Measurements from ENCODE around the gene NCOA7. TPM values are rescaled to one million over a fixed set of nuclear protein-coding genes. Genes with fewer than 3 reads are reported as not detected.

The NCOA7 gene
- total RNA-seq, 1 donor = 34.0 TPM

DNA sequence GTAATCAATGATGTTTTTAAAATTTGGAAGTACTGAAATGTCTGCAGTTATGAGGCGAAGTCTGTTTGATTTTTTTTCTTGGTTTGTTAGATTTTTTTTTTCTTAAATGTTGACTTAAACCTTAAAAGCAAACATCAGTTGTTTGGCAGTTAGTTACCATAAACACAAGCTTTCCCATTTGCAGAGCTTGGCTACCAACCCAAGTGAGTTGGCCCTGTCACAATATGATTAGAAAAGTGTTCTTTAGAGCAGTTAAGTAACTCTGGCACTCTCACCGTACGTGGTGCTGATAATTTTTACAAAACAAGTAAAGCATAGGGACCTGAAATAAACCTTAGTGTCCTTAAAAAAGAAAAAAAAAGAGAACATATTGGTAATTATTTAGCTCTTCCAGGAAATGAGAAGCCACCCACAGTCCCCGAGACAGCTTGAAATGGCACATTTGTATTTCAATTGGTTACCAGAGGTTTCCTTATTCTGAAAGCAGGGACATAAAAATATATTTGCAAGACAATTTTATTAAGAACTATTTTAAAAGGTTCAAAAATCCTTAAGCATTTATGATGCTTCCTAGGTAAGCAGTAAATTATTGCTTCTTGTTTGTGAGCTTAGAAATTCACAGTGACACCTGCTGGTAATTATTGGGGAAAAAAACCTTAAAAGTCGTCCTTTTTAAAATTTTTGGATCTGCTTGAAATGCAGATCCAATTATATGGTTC, 37.4 kb upstream of the NCOA7 start:
- no peaks in the 10 kb centered on the region for H3K9me3 ChIP-seq (ENCODE audit: low read depth, low read length)
- H3K27me3 ChIP-seq (ENCODE audit: insufficient read depth, low read length) = peaks cover 77% of the 10 kb centered on the region
- H3K36me3 ChIP-seq (ENCODE audit: insufficient read depth, low read length) = no peaks in the 10 kb centered on the region
- no peak overlapping the region for H3K27ac ChIP-seq (ENCODE audit: low read depth, low read length)
- no peak overlapping the region for H2AFZ ChIP-seq (ENCODE audit: low read length)
- no peaks in the 10 kb centered on the region for H3K79me2 ChIP-seq (ENCODE audit: insufficient read depth, low read length)
- H3K4me1 ChIP-seq (ENCODE audit: insufficient read depth, low read length) = peaks cover 8% of the 10 kb centered on the region
- TF ChIP-seq, protein P1, sequence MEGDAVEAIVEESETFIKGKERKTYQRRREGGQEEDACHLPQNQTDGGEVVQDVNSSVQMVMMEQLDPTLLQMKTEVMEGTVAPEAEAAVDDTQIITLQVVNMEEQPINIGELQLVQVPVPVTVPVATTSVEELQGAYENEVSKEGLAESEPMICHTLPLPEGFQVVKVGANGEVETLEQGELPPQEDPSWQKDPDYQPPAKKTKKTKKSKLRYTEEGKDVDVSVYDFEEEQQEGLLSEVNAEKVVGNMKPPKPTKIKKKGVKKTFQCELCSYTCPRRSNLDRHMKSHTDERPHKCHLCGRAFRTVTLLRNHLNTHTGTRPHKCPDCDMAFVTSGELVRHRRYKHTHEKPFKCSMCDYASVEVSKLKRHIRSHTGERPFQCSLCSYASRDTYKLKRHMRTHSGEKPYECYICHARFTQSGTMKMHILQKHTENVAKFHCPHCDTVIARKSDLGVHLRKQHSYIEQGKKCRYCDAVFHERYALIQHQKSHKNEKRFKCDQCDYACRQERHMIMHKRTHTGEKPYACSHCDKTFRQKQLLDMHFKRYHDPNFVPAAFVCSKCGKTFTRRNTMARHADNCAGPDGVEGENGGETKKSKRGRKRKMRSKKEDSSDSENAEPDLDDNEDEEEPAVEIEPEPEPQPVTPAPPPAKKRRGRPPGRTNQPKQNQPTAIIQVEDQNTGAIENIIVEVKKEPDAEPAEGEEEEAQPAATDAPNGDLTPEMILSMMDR (IDR thresholded peaks at IDR 0.05; ENCODE audit: extremely low read depth, low read depth, low read length) = peak; percentile 46
- DNase-seq (ENCODE audit: insufficient read length, low spot score, missing footprints) = no peak
- H3K4me3 ChIP-seq (ENCODE audit: insufficient read depth, low read length) = no peak overlapping the region
- no peak overlapping the region for H3K4me2 ChIP-seq (ENCODE audit: insufficient read depth, low read length)
- no peaks in the 10 kb centered on the region for H4K20me1 ChIP-seq (ENCODE audit: insufficient read depth, low read length)

DNA sequence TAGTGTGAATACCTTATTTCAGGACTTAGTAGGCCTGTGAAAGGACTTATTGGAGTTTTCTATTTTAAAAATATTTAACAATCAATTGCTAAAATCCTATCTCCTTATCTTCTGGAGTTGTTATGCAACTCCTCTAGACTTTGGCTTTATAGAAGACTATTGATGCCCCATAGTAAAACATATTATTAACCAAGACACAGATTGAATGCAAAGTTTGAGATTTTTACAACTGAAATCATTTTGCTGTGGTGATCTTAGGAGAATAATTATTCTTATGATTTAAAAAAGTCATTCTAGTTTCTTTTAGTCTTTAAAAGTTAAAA, 36.9 kb upstream of the NCOA7 start:
- no peaks in the 10 kb centered on the region for H3K79me2 ChIP-seq (ENCODE audit: insufficient read depth, low read length)
- TF ChIP-seq, protein P1 (IDR thresholded peaks at IDR 0.05; ENCODE audit: extremely low read depth, low read depth, low read length) = no peak
- no peaks in the 10 kb centered on the region for H3K36me3 ChIP-seq (ENCODE audit: insufficient read depth, low read length)
- H3K27me3 ChIP-seq (ENCODE audit: insufficient read depth, low read length) = peaks cover 72% of the 10 kb centered on the region
- peaks cover 2% of the 10 kb centered on the region for H3K4me1 ChIP-seq (ENCODE audit: insufficient read depth, low read length)
- no peak overlapping the region for H3K27ac ChIP-seq (ENCODE audit: low read depth, low read length)
- H3K9me3 ChIP-seq (ENCODE audit: low read depth, low read length) = no peaks in the 10 kb centered on the region
- no peak for DNase-seq (ENCODE audit: insufficient read length, low spot score, missing footprints)
- H4K20me1 ChIP-seq (ENCODE audit: insufficient read depth, low read length) = no peaks in the 10 kb centered on the region
- no peak overlapping the region for H3K4me2 ChIP-seq (ENCODE audit: insufficient read depth, low read length)
- no peak overlapping the region for H2AFZ ChIP-seq (ENCODE audit: low read length)
- no peak overlapping the region for H3K4me3 ChIP-seq (ENCODE audit: insufficient read depth, low read length)

DNA sequence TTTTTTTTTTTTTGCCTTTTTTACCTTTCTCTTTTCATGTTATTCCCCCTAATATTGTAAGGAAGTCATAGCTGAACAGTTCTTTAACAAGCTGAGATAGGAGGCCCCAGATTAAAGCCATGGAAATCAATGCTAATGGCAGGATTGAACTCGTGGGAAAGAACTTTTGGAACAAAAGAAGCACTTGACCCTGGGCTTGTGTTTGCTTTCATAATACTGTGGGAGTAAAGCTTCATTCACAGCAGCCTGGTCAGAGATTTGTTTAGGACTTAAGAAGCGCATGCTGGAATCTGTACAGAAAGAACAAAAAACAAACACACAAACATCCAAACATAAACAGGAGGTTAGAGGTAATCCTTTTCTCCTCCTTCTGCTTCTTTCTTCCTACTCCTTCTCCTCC, 36.2 kb upstream of the NCOA7 start:
- Histone ChIP-seq H3K36me3 (ENCODE audit: insufficient read depth, low read length) (no peaks in the 10 kb centered on the region), H3K4me1 (ENCODE audit: insufficient read depth, low read length) (no peaks in the 10 kb centered on the region), H4K20me1 (ENCODE audit: insufficient read depth, low read length) (no peaks in the 10 kb centered on the region), H3K27me3 (ENCODE audit: insufficient read depth, low read length) (peaks cover 70% of the 10 kb centered on the region), H3K4me2 (ENCODE audit: insufficient read depth, low read length) (no peak overlapping the region), H3K9me3 (ENCODE audit: low read depth, low read length) (no peaks in the 10 kb centered on the region), H3K79me2 (ENCODE audit: insufficient read depth, low read length) (no peaks in the 10 kb centered on the region), H3K4me3 (ENCODE audit: insufficient read depth, low read length) (no peak overlapping the region), H3K27ac (ENCODE audit: low read depth, low read length) (no peak overlapping the region), H2AFZ (ENCODE audit: low read length) (no peak overlapping the region)
- no peak for DNase-seq (ENCODE audit: insufficient read length, low spot score, missing footprints)
- TF ChIP-seq, protein P1 (IDR thresholded peaks at IDR 0.05; ENCODE audit: extremely low read depth, low read depth, low read length) = no peak

DNA sequence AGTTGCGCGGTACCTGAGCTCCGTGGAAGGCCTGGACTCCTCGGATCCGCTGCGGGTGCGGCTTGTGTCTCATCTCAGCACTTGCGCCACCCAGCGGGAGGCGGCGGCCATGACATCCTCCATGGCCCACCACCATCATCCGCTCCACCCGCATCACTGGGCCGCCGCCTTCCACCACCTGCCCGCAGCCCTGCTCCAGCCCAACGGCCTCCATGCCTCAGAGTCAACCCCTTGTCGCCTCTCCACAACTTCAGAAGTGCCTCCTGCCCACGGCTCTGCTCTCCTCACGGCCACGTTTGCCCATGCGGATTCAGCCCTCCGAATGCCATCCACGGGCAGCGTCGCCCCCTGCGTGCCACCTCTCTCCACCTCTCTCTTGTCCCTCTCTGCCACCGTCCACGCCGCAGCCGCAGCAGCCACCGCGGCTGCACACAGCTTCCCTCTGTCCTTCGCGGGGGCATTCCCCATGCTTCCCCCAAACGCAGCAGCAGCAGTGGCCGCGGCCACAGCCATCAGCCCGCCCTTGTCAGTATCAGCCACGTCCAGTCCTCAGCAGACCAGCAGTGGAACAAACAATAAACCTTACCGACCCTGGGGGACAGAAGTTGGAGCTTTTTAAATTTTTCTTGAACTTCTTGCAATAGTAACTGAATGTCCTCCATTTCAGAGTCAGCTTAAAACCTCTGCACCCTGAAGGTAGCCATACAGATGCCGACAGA, 31.4 kb upstream of the NCOA7 start:
- Histone ChIP-seq H3K27ac (ENCODE audit: low read depth, low read length) (no peak overlapping the region), H3K4me1 (ENCODE audit: insufficient read depth, low read length) (no peaks in the 10 kb centered on the region), H3K36me3 (ENCODE audit: insufficient read depth, low read length) (no peaks in the 10 kb centered on the region), H3K27me3 (ENCODE audit: insufficient read depth, low read length) (peaks cover 43% of the 10 kb centered on the region), H3K4me2 (ENCODE audit: insufficient read depth, low read length) (no peak overlapping the region), H3K79me2 (ENCODE audit: insufficient read depth, low read length) (no peaks in the 10 kb centered on the region), H4K20me1 (ENCODE audit: insufficient read depth, low read length) (no peaks in the 10 kb centered on the region), H3K4me3 (ENCODE audit: insufficient read depth, low read length) (no peak overlapping the region), H3K9me3 (ENCODE audit: low read depth, low read length) (no peaks in the 10 kb centered on the region), H2AFZ (ENCODE audit: low read length) (no peak overlapping the region)
- TF ChIP-seq, protein P1 (IDR thresholded peaks at IDR 0.05; ENCODE audit: extremely low read depth, low read depth, low read length) = peak; percentile 6
- no peak for DNase-seq (ENCODE audit: insufficient read length, low spot score, missing footprints)
